Measurements from ENCODE around the gene HOXB6. TPM values are rescaled to one million over a fixed set of nuclear protein-coding genes. Genes with fewer than 3 reads are reported as not detected.

Gene HOXB6
- total and polyA plus RNA-seq, 12 donors: 1.7 to 23.1 (median 11.8) TPM

- H3K4me3 ChIP-seq: peak within 1 kb of the TSS in 2 of 4 donors; percentile 15 to 47
- intact Hi-C loops (cut with DNase I): loop anchor here in 1 of 2 donors (10.0 kb wide), 1 partner anchor 472 kb away; no protein-coding TSS in a partner anchor
- peak within 1 kb of the TSS in 2 of 5 donors; percentile 1 to 3 for H3K27ac ChIP-seq
- H3K27me3 ChIP-seq: peaks cover 85% of the 10 kb centered on the region
- no peak for TF ChIP-seq POLR2A (IDR thresholded peaks at IDR 0.05)
- TF ChIP-seq CTCF (IDR thresholded peaks at IDR 0.05): no peak
- H3K4me1 ChIP-seq (replicated peaks in 1 of 2): peaks cover 19 to 22% of the 10 kb centered on the region in 2 donors
- WGBS, 4 donors: 1 to 3% (median 2%) methylated on average over 21 to 50 of the region's 50 CpGs
- DNase-seq: peak in 2 of 7 donors; percentile 43 to 51
- H3K9me3 ChIP-seq (replicated peaks in 1 of 3): no peaks in the 10 kb centered on the region
- H3K36me3 ChIP-seq (replicated peaks in 1 of 2): no peaks in the 10 kb centered on the region
Measured at GRCh38 chr17:48626245-48627117, 21.7 kb upstream of the HOXB6 start, which contains the start of gene HOXB9. HOXB9 (minus strand) TSS chr17:48626358; CDS start chr17:48626269, 89 bp downstream.

GRCh38 chr17:48625495-48626244, 20.9 kb upstream of the HOXB6 start:
- H3K27ac ChIP-seq: peak overlapping the region in 1 of 5 donors; percentile 3
- H3K27me3 ChIP-seq: peaks cover 82% of the 10 kb centered on the region
- WGBS, 4 donors: 1% methylated on average over 44 to 69 of the region's 69 CpGs
- no peaks in the 10 kb centered on the region for H3K9me3 ChIP-seq (replicated peaks in 1 of 3)
- peaks cover 19 to 22% of the 10 kb centered on the region in 2 donors for H3K4me1 ChIP-seq (replicated peaks in 1 of 2)
- intact Hi-C loops (cut with DNase I): loop anchor here in 1 of 2 donors (10.0 kb wide), 1 partner anchor 471 kb away; no protein-coding TSS in a partner anchor
- peak overlapping the region in 2 of 4 donors; percentile 15 to 47 for H3K4me3 ChIP-seq
- peak in 3 of 7 donors; percentile 34 to 45 (median 41) for DNase-seq
- H3K36me3 ChIP-seq (replicated peaks in 1 of 2): no peaks in the 10 kb centered on the region
- no peak for TF ChIP-seq POLR2A (IDR thresholded peaks at IDR 0.05)
- no peak for TF ChIP-seq CTCF (IDR thresholded peaks at IDR 0.05)

- Histone ChIP-seq H3K36me3 (replicated peaks in 1 of 2) (no peaks in the 10 kb centered on the region), H3K4me1 (replicated peaks in 1 of 2) (peaks cover 19 to 22% of the 10 kb centered on the region in 2 donors), H3K9me3 (replicated peaks in 1 of 3) (no peaks in the 10 kb centered on the region), H3K27ac (peak overlapping the region in 2 of 5 donors; percentile 1 to 3), H3K4me3 (peak overlapping the region in 2 of 4 donors; percentile 15 to 47), H3K27me3 (peaks cover 83% of the 10 kb centered on the region)
- no peak for TF ChIP-seq CTCF (IDR thresholded peaks at IDR 0.05)
- TF ChIP-seq POLR2A (IDR thresholded peaks at IDR 0.05): no peak
- intact Hi-C loops (cut with DNase I): loop anchor here in 1 of 2 donors (10.0 kb wide), 1 partner anchor 470 kb away; no protein-coding TSS in a partner anchor
- WGBS, 4 donors: 4 to 24% (median 6%) methylated on average over 12 to 66 of the region's 66 CpGs
- no peak for DNase-seq
Measured at GRCh38 chr17:48624544-48625494, 20.0 kb upstream of the HOXB6 start.

Data from adrenal gland (tissue), 12 donors.